HCT116 (cell line): Measurements from ENCODE around the gene FAM229A.

Experiments used
- ATF3 ChIP-seq: IDR thresholded peaks from 2 replicates; pipeline ENCODE4 v1.6.1; 2012
- EZH2 ChIP-seq: fragments of 200-600 bp; sonication (generic); IDR thresholded peaks from 2 replicates; pipeline ENCODE4 v1.6.1; 2017; ENCODE audit warnings: antibody characterized with exemption, mixed run types
- POLR2A ChIP-seq: IDR thresholded peaks from 2 replicates; pipeline ENCODE4 v1.7.0; 2011; ENCODE audit warnings: borderline replicate concordance; ENCODE audit not compliant: insufficient read depth, insufficient read length; ENCODE audit errors: extremely low read depth
- ZNF274 ChIP-seq: fragments of 200-500 bp; sonication (Bioruptor generic); IDR thresholded peaks from 2 replicates; pipeline ENCODE4 v1.6.1; 2014; ENCODE audit warnings: mild to moderate bottlenecking, low read depth, low read length, inconsistent platforms

DNA sequence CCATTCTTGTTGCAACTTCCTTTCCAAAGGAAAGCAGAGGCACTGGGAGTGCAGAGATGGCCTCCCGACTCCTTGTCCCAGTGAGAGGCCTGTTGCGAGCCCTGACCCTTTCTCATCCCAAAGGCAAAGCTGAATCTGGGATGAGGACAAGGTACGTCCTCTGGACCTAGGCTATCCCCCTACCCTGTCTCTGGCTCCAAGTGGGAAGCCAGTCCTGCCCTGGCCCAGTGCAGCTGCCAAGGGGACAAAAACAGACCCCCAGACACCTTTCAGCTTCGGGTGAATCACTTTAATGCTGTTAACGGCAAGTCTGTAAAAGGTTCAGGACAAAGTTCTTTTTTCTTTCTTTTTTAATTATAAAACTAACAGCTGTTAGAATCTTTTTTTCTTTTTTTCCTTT, 2.6 kb upstream of the FAM229A start:
- TF ChIP-seq ZNF274: no peak
- TF ChIP-seq EZH2: no peak
- no peak for TF ChIP-seq ATF3
- no peak for TF ChIP-seq POLR2A
